ENCODE results near the gene PTPRT. TPM values are rescaled to one million over a fixed set of nuclear protein-coding genes. Genes with fewer than 3 reads are reported as not detected.

PTPRT gene
- total RNA-seq, 2 donors from 2014 or later = not detected

GRCh38 chr20:42401613-42402012 is 788.1 kb downstream of the PTPRT start:
- ATAC-seq (ENCODE audit: insufficient number of reproducible peaks, low FRiP score, low read depth) = no peak
- H3K4me3 ChIP-seq = no peak overlapping the region
- H3K27me3 ChIP-seq (replicated peaks; ENCODE audit: insufficient read depth) = no peaks in the 10 kb centered on the region

GRCh38 chr20:42399802-42400201 is 789.9 kb downstream of the PTPRT start:
- DNase-seq (ENCODE audit: low spot score) (no peak), ATAC-seq (ENCODE audit: insufficient number of reproducible peaks, low FRiP score, low read depth) (no peak)
- no peaks in the 10 kb centered on the region for H3K36me3 ChIP-seq
- no peaks in the 10 kb centered on the region for H3K27me3 ChIP-seq (replicated peaks; ENCODE audit: insufficient read depth)
- H3K4me3 ChIP-seq = no peak overlapping the region
- TF ChIP-seq CTCF (IDR thresholded peaks at IDR 0.05) = no peak
- H3K9me3 ChIP-seq = no peaks in the 10 kb centered on the region
- H3K4me1 ChIP-seq (ENCODE audit: control insufficient read depth in 1 of 2, low read depth in 2 of 2) = no peaks in the 10 kb centered on the region
- no peak overlapping the region for H3K27ac ChIP-seq

More at GRCh38 chr20:42401613-42402012, 788.1 kb downstream of the PTPRT start:
- Histone ChIP-seq H3K4me1 (ENCODE audit: control insufficient read depth in 1 of 2, low read depth in 2 of 2) (no peaks in the 10 kb centered on the region), H3K27ac (no peak overlapping the region), H3K9me3 (no peaks in the 10 kb centered on the region), H3K36me3 (no peaks in the 10 kb centered on the region)
- no peak for DNase-seq (ENCODE audit: low spot score)
- TF ChIP-seq CTCF (IDR thresholded peaks at IDR 0.05) = no peak

- Histone ChIP-seq H3K9me3 (no peaks in the 10 kb centered on the region), H3K27me3 (replicated peaks; ENCODE audit: insufficient read depth) (no peaks in the 10 kb centered on the region), H3K4me3 (no peak overlapping the region), H3K4me1 (ENCODE audit: control insufficient read depth in 1 of 2, low read depth in 2 of 2) (no peaks in the 10 kb centered on the region), H3K27ac (no peak overlapping the region), H3K36me3 (no peaks in the 10 kb centered on the region)
- ATAC-seq (ENCODE audit: insufficient number of reproducible peaks, low FRiP score, low read depth) = no peak
- no peak for TF ChIP-seq CTCF (IDR thresholded peaks at IDR 0.05)
- DNase-seq (ENCODE audit: low spot score) = no peak
These were observed 797.3 kb downstream of the PTPRT start for GRCh38 chr20:42392442-42392841.

- Histone ChIP-seq H3K27me3 (replicated peaks; ENCODE audit: insufficient read depth) (no peaks in the 10 kb centered on the region), H3K27ac (no peak overlapping the region), H3K4me3 (no peak overlapping the region), H3K36me3 (no peaks in the 10 kb centered on the region), H3K4me1 (ENCODE audit: control insufficient read depth in 1 of 2, low read depth in 2 of 2) (no peaks in the 10 kb centered on the region), H3K9me3 (no peaks in the 10 kb centered on the region)
- DNase-seq (ENCODE audit: low spot score) (no peak), ATAC-seq (ENCODE audit: insufficient number of reproducible peaks, low FRiP score, low read depth) (no peak)
- no peak for TF ChIP-seq CTCF (IDR thresholded peaks at IDR 0.05)
These were observed 797.9 kb downstream of the PTPRT start for GRCh38 chr20:42391807-42392206.

GRCh38 chr20:42380287-42380686 is 809.4 kb downstream of the PTPRT start:
- no peak overlapping the region for H3K4me3 ChIP-seq
- H3K27me3 ChIP-seq (replicated peaks; ENCODE audit: insufficient read depth) = no peaks in the 10 kb centered on the region
- DNase-seq (ENCODE audit: low spot score) (no peak), ATAC-seq (ENCODE audit: insufficient number of reproducible peaks, low FRiP score, low read depth) (no peak)
- H3K4me1 ChIP-seq (ENCODE audit: control insufficient read depth in 1 of 2, low read depth in 2 of 2) = no peaks in the 10 kb centered on the region
- no peaks in the 10 kb centered on the region for H3K9me3 ChIP-seq
- H3K36me3 ChIP-seq = no peaks in the 10 kb centered on the region
- H3K27ac ChIP-seq = no peak overlapping the region
- TF ChIP-seq CTCF (IDR thresholded peaks at IDR 0.05) = no peak
